Gastroesophageal sphincter (tissue), 4 donors: ENCODE data around the gene BEGAIN. TPM values are rescaled to one million over a fixed set of nuclear protein-coding genes. Genes with fewer than 3 reads are reported as not detected.

Experiments used
- ATAC-seq: fragments of 150-250 bp; one replicate; pipeline ENCODE4 v1.9.1; 2016; ENCODE audit warnings: mild to moderate bottlenecking, moderate library complexity
- H3K27ac ChIP-seq, 4 donors: fragments of 200-600 bp; sonication (generic) in 3 of 4; 1 replicate in 3 of 4; 2 replicates in 1 of 4; pipeline ENCODE4 v1.5.1; 2016 to 2019
- H3K27me3 ChIP-seq: fragments of 200-600 bp; sonication (generic); one replicate; pipeline ENCODE4 v1.5.1; 2019
- H3K36me3 ChIP-seq, 2 donors: fragments of 200-600 bp; sonication (generic); one replicate each; pipeline ENCODE4 v1.5.1; 2019; ENCODE audit warnings: control low read depth in 1 of 2
- H3K4me1 ChIP-seq, 3 donors: fragments of 200-600 bp; sonication (generic); 1 replicate in 2 of 3; 2 replicates in 1 of 3; pipeline ENCODE4 v1.5.1; 2016 to 2019; ENCODE audit warnings: control low read depth in 2 of 3
- H3K4me3 ChIP-seq, 2 donors: fragments of 200-600 bp; sonication (generic); one replicate each; pipeline ENCODE4 v1.5.1; 2019; ENCODE audit warnings: mild to moderate bottlenecking in 1 of 2, moderate library complexity in 1 of 2
- H3K9me3 ChIP-seq, 3 donors: fragments of 200-600 bp; sonication (generic); one replicate each; pipeline ENCODE4 v1.5.1; 2017 to 2019; ENCODE audit warnings: control low read depth in 2 of 3
- CTCF ChIP-seq, 4 experiments: fragments of 200-600 bp in 2 of 4; fragments of 450-650 bp in 2 of 4; sonication (generic) in 1 of 4; IDR thresholded peaks; one replicate each; pipeline ENCODE4 v1.5.1; 2017 to 2019; ENCODE audit warnings: antibody characterized with exemption in 4 of 4, mild to moderate bottlenecking in 2 of 4, moderate library complexity in 2 of 4
- EP300 ChIP-seq: sonication (generic); formaldehyde crosslinking; IDR thresholded peaks from one replicate; pipeline ENCODE4 v1.6.1; 2017; ENCODE audit warnings: antibody characterized with exemption, mild to moderate bottlenecking
- POLR2A ChIP-seq, 2 donors: fragments of 450-650 bp; IDR thresholded peaks; one replicate each; pipeline ENCODE4 v1.6.1; 2017; ENCODE audit warnings: antibody characterized with exemption in 2 of 2, mild to moderate bottlenecking in 2 of 2, moderate library complexity in 1 of 2
- POLR2AphosphoS5 ChIP-seq: sonication (generic); formaldehyde crosslinking; IDR thresholded peaks from one replicate; pipeline ENCODE4 v1.6.1; 2017; ENCODE audit warnings: antibody characterized with exemption
- WGBS, 2 donors: methylation state at CpG; one replicate each; pipeline ENCODE4 v1.1.5; 2018; ENCODE audit warnings: low coverage in 1 of 2; 5-methylcytosine and 5-hydroxymethylcytosine counted together
- total RNA-seq, 4 donors: library from RNA; depleted of rRNA; stranded (reverse); fragments of >200 nt; gene quantifications; one replicate each; pipeline ENCODE4 v1.1.0, GENCODE V29; 2016

Gene BEGAIN
- total RNA-seq, 4 donors from 2014 or later, result 3.9 to 5.6 (median 4.2) TPM

- H3K27me3 ChIP-seq, result no peaks in the 10 kb centered on the region
- H3K36me3 ChIP-seq, result peaks cover 0 to 28% of the 10 kb centered on the region in 2 donors
- H3K4me1 ChIP-seq, result peaks cover 0 to 5% (median 0%) of the 10 kb centered on the region in 3 donors
- no peaks in the 10 kb centered on the region for H3K9me3 ChIP-seq
- no peak for ATAC-seq
- no peak overlapping the region for H3K4me3 ChIP-seq
- no peak overlapping the region for H3K27ac ChIP-seq
- WGBS, 2 donors, result 100% methylated on average over 1 to 3 of the region's 18 CpGs
- TF ChIP-seq CTCF (IDR thresholded peaks at IDR 0.05) (no peak), POLR2AphosphoS5 (no peak), POLR2A (IDR thresholded peaks at IDR 0.05) (no peak), EP300 (no peak)
Observed at GRCh38 chr14:100540926-100541620, 46.1 kb downstream of the BEGAIN start.

GRCh38 chr14:100540141-100540925 is 46.9 kb downstream of the BEGAIN start:
- H3K27me3 ChIP-seq, result no peaks in the 10 kb centered on the region
- peaks cover 0 to 28% of the 10 kb centered on the region in 2 donors for H3K36me3 ChIP-seq
- no peaks in the 10 kb centered on the region for H3K9me3 ChIP-seq
- H3K27ac ChIP-seq, result no peak overlapping the region
- no peak overlapping the region for H3K4me3 ChIP-seq
- no peaks in the 10 kb centered on the region for H3K4me1 ChIP-seq
- ATAC-seq, result no peak
- WGBS, 2 donors, result 100% methylated on average over 2 of the region's 28 CpGs; no CpG with 5 or more reads in 1 of the 2 donors
- TF ChIP-seq POLR2AphosphoS5 (no peak), CTCF (IDR thresholded peaks at IDR 0.05) (no peak), POLR2A (IDR thresholded peaks at IDR 0.05) (no peak), EP300 (no peak)

GRCh38 chr14:100539766-100540140 is 47.5 kb downstream of the BEGAIN start:
- no peak for TF ChIP-seq POLR2A (IDR thresholded peaks at IDR 0.05)
- no peak for TF ChIP-seq EP300
- no peak for TF ChIP-seq POLR2AphosphoS5
- TF ChIP-seq CTCF (IDR thresholded peaks at IDR 0.05), result no peak
- WGBS, 2 donors, result 80% methylated on average over 1 of the region's 13 CpGs; no CpG with 5 or more reads in 1 of the 2 donors
- no peak for ATAC-seq
- Histone ChIP-seq H3K36me3 (peaks cover 0 to 28% of the 10 kb centered on the region in 2 donors), H3K9me3 (no peaks in the 10 kb centered on the region), H3K27ac (no peak overlapping the region), H3K4me1 (peaks cover 0 to 4% (median 0%) of the 10 kb centered on the region in 3 donors), H3K27me3 (no peaks in the 10 kb centered on the region), H3K4me3 (no peak overlapping the region)

- WGBS, 2 donors, result 72% methylated on average over 2 of the region's 42 CpGs; no CpG with 5 or more reads in 1 of the 2 donors
- Histone ChIP-seq H3K27me3 (no peaks in the 10 kb centered on the region), H3K27ac (no peak overlapping the region), H3K4me3 (no peak overlapping the region), H3K36me3 (peaks cover 0 to 28% of the 10 kb centered on the region in 2 donors), H3K9me3 (no peaks in the 10 kb centered on the region), H3K4me1 (peaks cover 0 to 10% (median 0%) of the 10 kb centered on the region in 3 donors)
- TF ChIP-seq CTCF (IDR thresholded peaks at IDR 0.05) (no peak), POLR2A (IDR thresholded peaks at IDR 0.05) (no peak), EP300 (no peak), POLR2AphosphoS5 (no peak)
- ATAC-seq, result no peak
Observed at GRCh38 chr14:100539003-100539660, 48.1 kb downstream of the BEGAIN start.
